ENCODE data around the gene ACTR6. TPM values are rescaled to one million over a fixed set of nuclear protein-coding genes. Genes with fewer than 3 reads are reported as not detected.

Gene ACTR6
- total RNA-seq, 4 donors from 2014 or later, result 14.2 to 21.0 (median 16.5) TPM

GRCh38 chr12:100201604-100202423, 1.2 kb downstream of the ACTR6 start:
- Histone ChIP-seq H3K27ac (peak overlapping the region in 2 of 4 donors; percentile 90 to 91), H3K9me3 (no peaks in the 10 kb centered on the region), H3K36me3 (peaks cover 0 to 19% (median 0%) of the 10 kb centered on the region in 3 donors), H3K4me3 (peak overlapping the region; percentile 75 to 94 (median 89)), H3K27me3 (no peaks in the 10 kb centered on the region), H3K4me1 (peaks cover 0 to 48% (median 16%) of the 10 kb centered on the region in 3 donors)
- intact Hi-C loops (cut with DNase I), result no loop called here
- DNase-seq, result no peak
- whole genome bisulfite sequencing, 2 donors, result 77 to 83% methylated on average over 23 to 24 of the region's 24 CpGs
- TF ChIP-seq POLR2A (IDR thresholded peaks at IDR 0.05) (no peak), CTCF (IDR thresholded peaks at IDR 0.05) (no peak)

- Histone ChIP-seq H3K4me3 (no peak overlapping the region), H3K4me1 (peaks cover 0 to 9% (median 2%) of the 10 kb centered on the region in 3 donors), H3K27ac (no peak overlapping the region), H3K9me3 (no peaks in the 10 kb centered on the region), H3K27me3 (no peaks in the 10 kb centered on the region), H3K36me3 (peaks cover 0 to 74% (median 15%) of the 10 kb centered on the region in 3 donors)
- WGBS, 2 donors, result 93 to 100% methylated on average over 1 to 2 of the region's 2 CpGs
- intact Hi-C loops (cut with DNase I), result no loop called here
- TF ChIP-seq CTCF (IDR thresholded peaks at IDR 0.05) (no peak), POLR2A (IDR thresholded peaks at IDR 0.05) (no peak)
- DNase-seq, result no peak
Observed at GRCh38 chr12:100207311-100207710, 6.7 kb downstream of the ACTR6 start.

- no peak for DNase-seq
- Histone ChIP-seq H3K4me1 (no peaks in the 10 kb centered on the region), H3K27ac (no peak overlapping the region), H3K9me3 (no peaks in the 10 kb centered on the region), H3K4me3 (no peak overlapping the region), H3K27me3 (no peaks in the 10 kb centered on the region), H3K36me3 (peaks cover 0 to 89% (median 24%) of the 10 kb centered on the region in 3 donors)
- TF ChIP-seq POLR2A (IDR thresholded peaks at IDR 0.05) (no peak), CTCF (IDR thresholded peaks at IDR 0.05) (no peak)
- intact Hi-C loops (cut with DNase I), result no loop called here
- WGBS, 2 donors, result 95 to 100% methylated on average over 5 of the region's 5 CpGs
Observed at GRCh38 chr12:100208834-100209233, 8.2 kb downstream of the ACTR6 start.

- Histone ChIP-seq H3K4me1 (no peaks in the 10 kb centered on the region), H3K9me3 (no peaks in the 10 kb centered on the region), H3K27me3 (no peaks in the 10 kb centered on the region), H3K27ac (no peak overlapping the region), H3K4me3 (no peak overlapping the region), H3K36me3 (peaks cover 0 to 82% (median 24%) of the 10 kb centered on the region in 3 donors)
- WGBS, 2 donors, result 93 to 97% methylated on average over 2 of the region's 2 CpGs
- no peak for DNase-seq
- intact Hi-C loops (cut with DNase I), result no loop called here
- no peak for TF ChIP-seq CTCF (IDR thresholded peaks at IDR 0.05)
- no peak for TF ChIP-seq POLR2A (IDR thresholded peaks at IDR 0.05)
Observed at GRCh38 chr12:100211698-100212097, 11.1 kb downstream of the ACTR6 start.
